HG03342 (cell line): Measurements from ENCODE around the gene VPS18.
"Not testable (repeated sequence)": the region's sequence is repeated elsewhere in the genome, so short reads cannot be mapped to it uniquely, and the experiment has no call there.

Experiments used
- ATAC-seq: cut with Tn5 transposase; IDR thresholded peaks from one replicate; pipeline ENCODE4 v1.9.1; 2021; ENCODE audit warnings: mild to moderate bottlenecking, moderate library complexity; ENCODE audit not compliant: unreplicated experiment

Gene VPS18

GRCh38 chr15:40893733-40894680 lies at the start of gene VPS18:
Gene VPS18, plus strand, starts transcription at chr15:40894450. Its CDS starts 319 bp downstream, at chr15:40894769.
- peak; percentile 79 for ATAC-seq

- no peak for ATAC-seq
These were observed 49.6 kb upstream of the VPS18 start for GRCh38 chr15:40844696-40845030.

- no peak for ATAC-seq
These were observed 49.2 kb upstream of the VPS18 start for GRCh38 chr15:40845036-40845435.

- ATAC-seq: no peak
These were observed 48.6 kb upstream of the VPS18 start for GRCh38 chr15:40845511-40846284.

- no peak for ATAC-seq
These were observed 47.4 kb upstream of the VPS18 start for GRCh38 chr15:40846841-40847222.

- no peak for ATAC-seq
These were observed 46.9 kb upstream of the VPS18 start for GRCh38 chr15:40847223-40847961.

GRCh38 chr15:40850576-40851112 lies 43.6 kb upstream of the VPS18 start:
- no peak for ATAC-seq

GRCh38 chr15:40852529-40852928 lies 41.7 kb upstream of the VPS18 start:
- no peak for ATAC-seq

GRCh38 chr15:40853241-40853890 lies 40.9 kb upstream of the VPS18 start:
- ATAC-seq: no peak

GRCh38 chr15:40854161-40854560 lies 40.1 kb upstream of the VPS18 start:
- no peak for ATAC-seq

- no peak for ATAC-seq
These were observed 38.5 kb upstream of the VPS18 start for GRCh38 chr15:40855706-40856234.

- ATAC-seq: no peak
These were observed 37.5 kb upstream of the VPS18 start for GRCh38 chr15:40856746-40857145.

GRCh38 chr15:40857601-40858341 lies 36.5 kb upstream of the VPS18 start:
- ATAC-seq: peak; percentile 61

GRCh38 chr15:40858706-40859105 lies 35.5 kb upstream of the VPS18 start:
- ATAC-seq: no peak

GRCh38 chr15:40859206-40859851 lies 34.9 kb upstream of the VPS18 start:
- peak; percentile 58 for ATAC-seq

- ATAC-seq: not testable (repeated sequence)
These were observed 33.1 kb upstream of the VPS18 start for GRCh38 chr15:40861147-40861546.

GRCh38 chr15:40863660-40864270 lies 30.5 kb upstream of the VPS18 start:
- no peak for ATAC-seq

- ATAC-seq: no peak
These were observed 27.1 kb upstream of the VPS18 start for GRCh38 chr15:40867199-40867598.

GRCh38 chr15:40869686-40870085 lies 24.6 kb upstream of the VPS18 start:
- no peak for ATAC-seq
